Stimulated activated naive CD8-positive, alpha-beta T cell treated with anti-CD3 and anti-CD28 coated beads, Interleukin-15, Interleukin-2, amounts not matched to agents 100 U/mL and 50 U/mL, for 24 hours (primary cell): ENCODE results near the gene PSPH.
A peak's percentile ranks its signal among the peaks of the same experiment; 100 is the strongest.
"Not testable (repeated sequence)": the region's sequence is repeated elsewhere in the genome, so short reads cannot be mapped to it uniquely, and the experiment has no call there.

Experiments used
- ATAC-seq: fragments of 150-1000 bp; cut with Tn5 transposase; one replicate; pipeline ENCODE4 v1.10.0; 2021
- DNase-seq: peaks from one replicate; pipeline ENCODE4 v3.0.0; 2021

PSPH gene

GRCh38 chr7:56051339-56052191, at the start of gene PSPH, which contains the start of gene CCT6A:
PSPH (minus strand) TSS chr7:56051444; CDS start chr7:56021212, 30,232 bp downstream.
CCT6A (plus strand) TSS chr7:56051765; CDS start chr7:56051849, 84 bp downstream.
- ATAC-seq (peak; percentile 95), DNase-seq (peak; percentile 95)

GRCh38 chr7:56099653-56100052, 48.4 kb upstream of the PSPH start:
- peak; percentile 25 for ATAC-seq
- no peak for DNase-seq

- DNase-seq, ATAC-seq: not testable (repeated sequence)
Observed at GRCh38 chr7:56098187-56099008, 47.2 kb upstream of the PSPH start.

- DNase-seq (no peak), ATAC-seq (no peak)
Observed at GRCh38 chr7:56097700-56098099, 46.5 kb upstream of the PSPH start.

GRCh38 chr7:56092789-56093531, 41.7 kb upstream of the PSPH start, which contains the start of gene PHKG1:
PHKG1 (minus strand) TSS chr7:56092952; CDS start chr7:56088941, 4,011 bp downstream.
- ATAC-seq (no peak), DNase-seq (no peak)

GRCh38 chr7:56092388-56092787, 41.1 kb upstream of the PSPH start:
- ATAC-seq, DNase-seq: not testable (repeated sequence)

- DNase-seq (no peak), ATAC-seq (no peak)
Observed at GRCh38 chr7:56091591-56091990, 40.3 kb upstream of the PSPH start.

- no peak for ATAC-seq
- no peak for DNase-seq
Observed at GRCh38 chr7:56087445-56087844, 36.2 kb upstream of the PSPH start.

- DNase-seq (no peak), ATAC-seq (no peak)
Observed at GRCh38 chr7:56086761-56087160, 35.5 kb upstream of the PSPH start.

- DNase-seq (no peak), ATAC-seq (no peak)
Observed at GRCh38 chr7:56083150-56083785, 32.0 kb upstream of the PSPH start.

GRCh38 chr7:56081626-56082340, 30.5 kb upstream of the PSPH start:
- DNase-seq (no peak), ATAC-seq (no peak)

- DNase-seq, ATAC-seq: not testable (repeated sequence)
Observed at GRCh38 chr7:56080726-56081435, 29.6 kb upstream of the PSPH start.

- DNase-seq (no peak), ATAC-seq (no peak)
Observed at GRCh38 chr7:56079450-56080185, 28.4 kb upstream of the PSPH start.

- no peak for DNase-seq
- ATAC-seq = no peak
Observed at GRCh38 chr7:56078196-56078595, 27.0 kb upstream of the PSPH start.

GRCh38 chr7:56077681-56078080, 26.4 kb upstream of the PSPH start:
- no peak for ATAC-seq
- no peak for DNase-seq

GRCh38 chr7:56074371-56074791, 23.1 kb upstream of the PSPH start:
- DNase-seq (peak; percentile 72), ATAC-seq (peak; percentile 86)

GRCh38 chr7:56066376-56066775, 15.1 kb upstream of the PSPH start:
- DNase-seq, ATAC-seq: not testable (repeated sequence)

GRCh38 chr7:56063882-56064625, 12.8 kb upstream of the PSPH start, which contains the start of gene SUMF2:
SUMF2 (plus strand) TSS chr7:56064286; CDS start chr7:56064312, 26 bp downstream.
- peak; percentile 85 for ATAC-seq
- DNase-seq = peak; percentile 92

- no peak for ATAC-seq
- DNase-seq = no peak
Observed at GRCh38 chr7:56063500-56063881, 12.2 kb upstream of the PSPH start.
